GM19372 (cell line): ENCODE measurements around the gene NSUN7.

Experiments
- ATAC-seq: cut with Tn5 transposase; IDR thresholded peaks from one replicate; pipeline ENCODE4 v1.9.1; 2021; ENCODE audit warnings: mild to moderate bottlenecking, low read depth, moderate library complexity; ENCODE audit not compliant: unreplicated experiment

The NSUN7 gene

GRCh38 chr4:40734497-40734896 is 15.3 kb upstream of the NSUN7 start:
- ATAC-seq: no peak

GRCh38 chr4:40736910-40737309 is 12.8 kb upstream of the NSUN7 start:
- no peak for ATAC-seq

DNA sequence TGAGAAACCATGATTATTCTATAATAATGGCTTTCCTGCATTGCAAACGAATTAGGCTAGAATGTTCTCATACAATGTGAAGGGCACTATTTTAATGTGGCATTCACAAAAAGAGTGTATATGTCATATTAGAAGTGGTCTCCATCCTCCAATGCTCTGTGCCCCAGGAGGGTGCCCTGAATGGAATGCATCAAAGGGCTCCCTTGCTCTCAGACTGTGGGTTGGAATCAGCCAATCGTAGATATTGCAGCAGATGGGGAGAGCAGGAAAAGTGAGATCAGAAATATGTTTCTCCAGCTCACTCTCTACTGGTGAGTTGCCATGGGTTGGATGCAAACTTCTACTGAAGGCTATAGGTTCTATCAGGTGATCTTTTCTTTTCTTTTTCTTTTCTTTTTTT is 11.9 kb upstream of the NSUN7 start:
- ATAC-seq: no peak

- ATAC-seq: no peak
Observed at GRCh38 chr4:40739347-40739746, 10.4 kb upstream of the NSUN7 start.

DNA sequence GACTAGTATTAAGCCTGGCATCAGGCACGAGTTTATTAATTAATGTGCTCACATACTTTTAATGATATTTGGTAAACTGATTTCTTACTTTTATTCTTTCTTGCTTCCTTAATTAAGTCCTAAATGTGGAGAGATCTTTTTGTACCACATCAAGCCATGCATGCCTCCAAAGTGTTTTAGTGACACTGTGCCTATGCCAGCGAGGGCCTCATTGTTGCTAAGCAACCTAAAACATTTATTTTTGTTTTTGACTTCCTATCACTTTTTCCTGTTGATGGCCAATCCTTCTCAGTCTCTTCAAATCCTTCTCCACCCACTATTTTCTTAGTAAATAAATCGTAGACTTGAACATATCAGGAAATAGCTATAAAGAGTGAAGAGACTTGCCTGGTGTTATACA is 5.5 kb upstream of the NSUN7 start:
- ATAC-seq: no peak

GRCh38 chr4:40745285-40745984 is 4.3 kb upstream of the NSUN7 start:
- ATAC-seq: no peak

DNA sequence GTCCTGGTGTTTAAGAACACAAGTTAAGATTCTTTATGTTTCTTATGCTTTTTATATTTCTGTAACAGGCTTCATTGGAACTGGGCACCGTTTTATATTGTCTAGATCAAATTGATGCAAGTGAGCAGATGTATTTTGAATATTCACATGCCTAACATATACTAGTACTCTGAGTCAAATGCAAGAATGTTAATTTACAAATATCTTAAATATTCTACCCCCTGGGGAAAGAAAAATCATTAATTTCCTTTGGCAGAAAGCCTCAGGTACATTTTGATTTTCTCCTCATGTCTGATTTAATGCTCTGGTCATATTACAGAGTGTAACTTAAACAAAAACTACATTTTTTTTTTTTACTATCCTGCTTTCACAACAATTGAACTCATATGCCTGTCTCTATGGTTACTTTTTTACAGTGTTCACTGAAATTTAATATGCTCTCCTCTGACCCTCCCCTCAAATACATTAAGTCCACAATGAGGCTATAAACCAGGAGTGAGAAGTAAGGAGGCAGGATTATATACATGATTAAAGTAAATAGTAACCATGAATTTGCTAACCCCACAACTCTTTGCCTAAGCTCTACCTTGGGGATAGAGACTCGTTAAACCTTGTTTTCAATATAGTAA is 2.4 kb upstream of the NSUN7 start:
- no peak for ATAC-seq

GRCh38 chr4:40750461-40751258 is 905 bp downstream of the NSUN7 start:
- ATAC-seq: no peak

GRCh38 chr4:40755616-40756015 is 5.9 kb downstream of the NSUN7 start:
- no peak for ATAC-seq

DNA sequence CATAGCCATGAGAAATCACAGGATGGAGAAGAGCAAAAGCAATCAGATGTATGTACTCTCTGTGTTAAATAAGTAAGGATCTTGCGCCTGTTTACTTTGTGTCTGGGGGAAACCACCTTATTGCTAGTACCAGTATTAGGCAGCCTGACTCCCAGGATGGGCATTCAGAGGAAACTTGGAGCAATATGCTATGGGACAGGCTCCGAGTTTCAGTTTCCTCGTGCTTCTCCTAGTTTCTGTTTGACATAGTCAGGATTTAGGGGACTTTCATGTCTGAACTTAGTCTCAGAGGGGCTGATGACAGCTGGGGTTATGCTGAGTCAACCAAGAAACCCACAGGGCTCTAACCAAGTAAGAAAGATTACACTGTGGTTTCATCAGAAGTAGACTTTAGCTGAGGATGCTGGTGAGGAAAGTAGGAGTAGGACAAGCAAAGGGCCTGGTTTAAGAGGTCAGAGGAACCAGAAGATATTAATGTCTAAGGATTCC is 13.5 kb downstream of the NSUN7 start:
- peak; percentile 99 for ATAC-seq

- ATAC-seq: no peak
Observed at GRCh38 chr4:40769266-40769665, 19.5 kb downstream of the NSUN7 start.

GRCh38 chr4:40778090-40778489 is 28.3 kb downstream of the NSUN7 start:
- ATAC-seq: no peak

DNA sequence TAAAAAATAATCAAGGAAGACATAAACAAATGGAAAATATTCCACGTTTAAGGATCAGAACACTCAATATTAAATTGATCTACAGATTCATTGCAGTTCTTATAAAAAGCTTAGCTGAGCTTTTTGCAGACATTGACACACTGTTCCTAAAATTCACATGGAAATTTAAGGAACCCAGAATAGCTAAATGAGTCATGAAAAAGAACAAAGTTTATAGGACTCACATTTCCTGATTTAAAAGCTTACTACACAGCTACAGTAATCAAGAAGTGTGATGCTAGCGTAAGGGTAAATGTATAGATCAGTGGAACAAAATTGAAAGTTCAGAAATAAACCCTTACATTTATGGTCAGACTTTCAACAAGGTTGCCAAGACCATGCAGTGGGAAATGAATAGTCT is 33.1 kb downstream of the NSUN7 start:
- ATAC-seq: no peak

DNA sequence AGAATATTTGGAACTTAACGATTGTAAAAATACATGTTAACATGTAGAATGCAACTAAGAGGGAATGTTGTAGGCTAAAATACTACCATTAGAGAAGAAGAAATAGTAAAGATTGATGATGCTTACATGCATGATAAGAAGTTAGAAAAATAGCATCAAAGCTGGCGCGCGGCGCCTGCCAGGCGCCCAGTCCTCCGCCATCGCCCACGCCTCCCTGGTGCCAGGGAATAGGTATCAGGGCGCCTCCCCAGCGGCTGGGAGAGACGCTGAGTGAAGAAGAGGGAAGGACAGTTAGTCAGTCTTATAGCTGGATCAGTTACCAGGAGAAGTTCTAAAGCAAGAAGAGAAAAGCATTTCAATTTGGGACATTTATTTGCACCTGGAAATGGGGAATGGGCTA is 36.0 kb downstream of the NSUN7 start:
- no peak for ATAC-seq

DNA sequence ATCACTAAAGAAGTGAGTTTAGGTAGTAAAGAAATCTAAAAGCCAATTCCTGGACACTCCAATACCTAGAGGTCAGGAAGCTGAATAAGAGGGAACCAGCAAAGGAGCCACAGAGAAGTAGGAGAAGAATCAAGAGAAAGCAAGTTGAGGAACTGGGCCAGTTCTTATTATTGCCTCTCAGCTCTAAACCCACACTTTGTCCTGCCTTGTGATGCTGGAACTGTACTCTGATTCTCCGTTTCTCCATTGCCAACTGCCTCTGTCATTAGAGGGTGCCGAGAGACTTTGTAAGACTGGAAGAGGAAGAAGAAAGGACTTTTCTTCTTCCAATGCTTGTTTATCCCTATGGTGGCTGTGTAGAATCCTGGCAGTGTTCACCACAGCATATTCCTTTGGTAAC is 38.6 kb downstream of the NSUN7 start:
- no peak for ATAC-seq

- ATAC-seq: no peak
Observed at GRCh38 chr4:40789031-40789430, 39.3 kb downstream of the NSUN7 start.

- ATAC-seq: no peak
Observed at GRCh38 chr4:40789771-40790170, 40.0 kb downstream of the NSUN7 start.

DNA sequence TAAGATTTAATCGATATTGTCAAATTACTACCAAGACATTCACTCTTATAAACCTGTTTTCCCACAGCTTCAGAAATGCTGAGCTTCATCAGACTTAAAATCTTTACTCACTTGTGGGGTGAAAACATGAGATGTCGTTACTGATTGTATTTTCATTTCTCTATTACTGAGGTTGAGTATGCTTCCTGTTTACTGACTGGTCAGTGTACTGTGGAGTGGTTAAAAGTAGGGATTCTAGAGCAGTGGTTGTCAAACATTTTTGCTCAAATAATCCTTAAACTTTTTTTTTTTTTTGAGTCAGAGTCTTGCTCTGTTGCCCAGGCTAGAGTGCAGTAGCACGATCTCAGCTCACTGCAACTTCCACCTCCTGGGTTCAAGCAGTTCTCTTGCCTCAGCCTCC is 50.3 kb downstream of the NSUN7 start:
- ATAC-seq: peak; percentile 91

GRCh38 chr4:40804598-40804997 is 54.8 kb downstream of the NSUN7 start:
- ATAC-seq: no peak

- ATAC-seq: no peak
Observed at GRCh38 chr4:40808926-40809457, 59.2 kb downstream of the NSUN7 start.

- no peak for ATAC-seq
Observed at GRCh38 chr4:40811956-40812355, 62.2 kb downstream of the NSUN7 start.
